SJSA1 (cell line): ENCODE results near the gene LOXHD1. TPM values are rescaled to one million over a fixed set of nuclear protein-coding genes. Genes with fewer than 3 reads are reported as not detected.

Experiments used
- DNase-seq, 2 experiments: peaks; one replicate each; pipeline ENCODE4 v3.0.0-alpha.2; 2015 to 2020; ENCODE audit warnings: low spot score in 2 of 2, low read depth in 1 of 2
- H3K27ac ChIP-seq: fragments of 250-450 bp; sonication (Bioruptor Pico); 2 replicates; pipeline ENCODE4 v1.5.1; 2020; ENCODE audit warnings: mild to moderate bottlenecking, moderate library complexity
- H3K27me3 ChIP-seq: fragments of 250-450 bp; sonication (Bioruptor Pico); replicated peaks from 2 replicates; pipeline ENCODE4 v1.5.1; 2020; ENCODE audit warnings: mild to moderate bottlenecking, moderate library complexity
- H3K36me3 ChIP-seq: fragments of 250-450 bp; sonication (Bioruptor Pico); 2 replicates; pipeline ENCODE4 v1.5.1; 2020; ENCODE audit warnings: mild to moderate bottlenecking
- H3K4me1 ChIP-seq: fragments of 250-450 bp; sonication (Bioruptor Pico); replicated peaks from 2 replicates; pipeline ENCODE4 v1.6.1; 2021; ENCODE audit warnings: mild to moderate bottlenecking
- H3K4me3 ChIP-seq: fragments of 250-450 bp; sonication (Bioruptor Pico); 2 replicates; pipeline ENCODE4 v1.5.1; 2020; ENCODE audit warnings: mild to moderate bottlenecking
- H3K9me3 ChIP-seq: fragments of 250-450 bp; sonication (Bioruptor Pico); replicated peaks from 2 replicates; pipeline ENCODE4 v1.5.1; 2020; ENCODE audit warnings: mild to moderate bottlenecking
- total RNA-seq: library from RNA; depleted of rRNA; stranded (reverse); fragments of >200 nt; shearing (Covaris generic); gene quantifications from 2 replicates; pipeline ENCODE4 v1.2.3, GENCODE V29; 2014

Gene LOXHD1
- total RNA-seq, 1 experiment from 2014 or later = not detected

GRCh38 chr18:46679846-46680598 lies 23.0 kb upstream of the LOXHD1 start:
- no peaks in the 10 kb centered on the region for H3K27me3 ChIP-seq
- DNase-seq = no peak
- H3K4me1 ChIP-seq = peaks cover 12% of the 10 kb centered on the region
- no peaks in the 10 kb centered on the region for H3K9me3 ChIP-seq
- H3K27ac ChIP-seq = no peak overlapping the region
- H3K4me3 ChIP-seq = no peak overlapping the region
- no peaks in the 10 kb centered on the region for H3K36me3 ChIP-seq

GRCh38 chr18:46678785-46679399 lies 21.9 kb upstream of the LOXHD1 start:
- no peaks in the 10 kb centered on the region for H3K27me3 ChIP-seq

GRCh38 chr18:46678041-46678440 lies 21.0 kb upstream of the LOXHD1 start:
- Histone ChIP-seq H3K27ac (no peak overlapping the region), H3K9me3 (no peaks in the 10 kb centered on the region), H3K27me3 (no peaks in the 10 kb centered on the region), H3K4me1 (peaks cover 12% of the 10 kb centered on the region), H3K4me3 (no peak overlapping the region), H3K36me3 (no peaks in the 10 kb centered on the region)
- no peak for DNase-seq

More at GRCh38 chr18:46678785-46679399, 21.9 kb upstream of the LOXHD1 start:
- DNase-seq = no peak
- Histone ChIP-seq H3K36me3 (no peaks in the 10 kb centered on the region), H3K9me3 (no peaks in the 10 kb centered on the region), H3K27ac (no peak overlapping the region), H3K4me1 (peaks cover 12% of the 10 kb centered on the region), H3K4me3 (no peak overlapping the region)

GRCh38 chr18:46677611-46678010 lies 20.6 kb upstream of the LOXHD1 start:
- DNase-seq = no peak
- Histone ChIP-seq H3K4me1 (peaks cover 12% of the 10 kb centered on the region), H3K36me3 (no peaks in the 10 kb centered on the region), H3K4me3 (no peak overlapping the region), H3K27me3 (no peaks in the 10 kb centered on the region), H3K27ac (no peak overlapping the region), H3K9me3 (no peaks in the 10 kb centered on the region)

- H3K4me1 ChIP-seq = peaks cover 12% of the 10 kb centered on the region
- H3K27me3 ChIP-seq = no peaks in the 10 kb centered on the region
- no peak overlapping the region for H3K27ac ChIP-seq
- no peaks in the 10 kb centered on the region for H3K9me3 ChIP-seq
- no peaks in the 10 kb centered on the region for H3K36me3 ChIP-seq
- H3K4me3 ChIP-seq = no peak overlapping the region
- peak; percentile 24 to 53 for DNase-seq
These were observed 19.3 kb upstream of the LOXHD1 start for GRCh38 chr18:46676182-46676835.

- H3K9me3 ChIP-seq = no peaks in the 10 kb centered on the region
- H3K27ac ChIP-seq = no peak overlapping the region
- H3K4me3 ChIP-seq = no peak overlapping the region
- no peaks in the 10 kb centered on the region for H3K36me3 ChIP-seq
- no peak for DNase-seq
- no peaks in the 10 kb centered on the region for H3K27me3 ChIP-seq
- H3K4me1 ChIP-seq = peaks cover 12% of the 10 kb centered on the region
These were observed 18.1 kb upstream of the LOXHD1 start for GRCh38 chr18:46675112-46675511.

- H3K36me3 ChIP-seq = no peaks in the 10 kb centered on the region
- H3K4me1 ChIP-seq = peaks cover 12% of the 10 kb centered on the region
- H3K4me3 ChIP-seq = no peak overlapping the region
- H3K27ac ChIP-seq = no peak overlapping the region
- H3K9me3 ChIP-seq = no peaks in the 10 kb centered on the region
- no peaks in the 10 kb centered on the region for H3K27me3 ChIP-seq
- no peak for DNase-seq
These were observed 15.3 kb upstream of the LOXHD1 start for GRCh38 chr18:46672062-46672970.

- Histone ChIP-seq H3K4me1 (no peaks in the 10 kb centered on the region), H3K4me3 (no peak overlapping the region), H3K36me3 (no peaks in the 10 kb centered on the region), H3K9me3 (no peaks in the 10 kb centered on the region), H3K27me3 (no peaks in the 10 kb centered on the region), H3K27ac (no peak overlapping the region)
- DNase-seq = no peak
These were observed 11.7 kb upstream of the LOXHD1 start for GRCh38 chr18:46668694-46669093.

- Histone ChIP-seq H3K4me1 (no peaks in the 10 kb centered on the region), H3K4me3 (no peak overlapping the region), H3K36me3 (no peaks in the 10 kb centered on the region), H3K9me3 (no peaks in the 10 kb centered on the region), H3K27me3 (no peaks in the 10 kb centered on the region), H3K27ac (no peak overlapping the region)
- no peak for DNase-seq
These were observed 11.1 kb upstream of the LOXHD1 start for GRCh38 chr18:46668135-46668534.

- Histone ChIP-seq H3K27me3 (no peaks in the 10 kb centered on the region), H3K4me1 (no peaks in the 10 kb centered on the region), H3K4me3 (no peak overlapping the region), H3K36me3 (no peaks in the 10 kb centered on the region), H3K9me3 (no peaks in the 10 kb centered on the region), H3K27ac (no peak overlapping the region)
- no peak for DNase-seq
These were observed 6.5 kb upstream of the LOXHD1 start for GRCh38 chr18:46663539-46663938.

GRCh38 chr18:46660957-46661749 lies 4.1 kb upstream of the LOXHD1 start:
- no peak for DNase-seq
- Histone ChIP-seq H3K27me3 (no peaks in the 10 kb centered on the region), H3K27ac (no peak overlapping the region), H3K36me3 (no peaks in the 10 kb centered on the region), H3K4me1 (no peaks in the 10 kb centered on the region), H3K9me3 (no peaks in the 10 kb centered on the region), H3K4me3 (no peak overlapping the region)

GRCh38 chr18:46659484-46659883 lies 2.5 kb upstream of the LOXHD1 start:
- Histone ChIP-seq H3K27me3 (no peaks in the 10 kb centered on the region), H3K9me3 (no peaks in the 10 kb centered on the region), H3K36me3 (no peaks in the 10 kb centered on the region), H3K27ac (no peak overlapping the region), H3K4me3 (no peak overlapping the region), H3K4me1 (no peaks in the 10 kb centered on the region)
- DNase-seq = no peak
